GM18520 (cell line): ENCODE results near the gene CEMP1.
"Not testable (repeated sequence)": the region's sequence is repeated elsewhere in the genome, so short reads cannot be mapped to it uniquely, and the experiment has no call there.

Experiments
- ATAC-seq: cut with Tn5 transposase; IDR thresholded peaks from one replicate; pipeline ENCODE4 v1.9.1; 2021; ENCODE audit not compliant: unreplicated experiment

The CEMP1 gene, protein sequence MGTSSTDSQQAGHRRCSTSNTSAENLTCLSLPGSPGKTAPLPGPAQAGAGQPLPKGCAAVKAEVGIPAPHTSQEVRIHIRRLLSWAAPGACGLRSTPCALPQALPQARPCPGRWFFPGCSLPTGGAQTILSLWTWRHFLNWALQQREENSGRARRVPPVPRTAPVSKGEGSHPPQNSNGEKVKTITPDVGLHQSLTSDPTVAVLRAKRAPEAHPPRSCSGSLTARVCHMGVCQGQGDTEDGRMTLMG

DNA sequence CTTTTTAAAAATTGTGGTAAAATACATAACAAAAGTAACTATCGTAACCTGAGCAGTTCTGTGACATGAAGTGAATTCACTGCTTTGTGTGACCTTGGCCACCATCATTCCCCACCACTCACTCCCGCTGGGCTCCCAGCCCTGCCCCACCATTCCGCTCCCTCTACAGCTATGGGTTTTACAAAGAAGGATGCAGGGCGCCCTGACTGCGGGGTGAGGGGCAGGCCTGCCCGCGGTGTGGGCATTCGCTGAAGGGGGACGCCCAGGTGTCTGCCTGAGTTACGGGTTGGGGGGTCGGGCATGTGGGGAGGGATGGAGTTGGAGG lies at the start of gene CEMP1:
CEMP1 (minus strand) TSS at position 38 of the 325 bp plus-strand sequence. CDS start 335 bp downstream, outside the sequence.
- ATAC-seq = no peak

DNA sequence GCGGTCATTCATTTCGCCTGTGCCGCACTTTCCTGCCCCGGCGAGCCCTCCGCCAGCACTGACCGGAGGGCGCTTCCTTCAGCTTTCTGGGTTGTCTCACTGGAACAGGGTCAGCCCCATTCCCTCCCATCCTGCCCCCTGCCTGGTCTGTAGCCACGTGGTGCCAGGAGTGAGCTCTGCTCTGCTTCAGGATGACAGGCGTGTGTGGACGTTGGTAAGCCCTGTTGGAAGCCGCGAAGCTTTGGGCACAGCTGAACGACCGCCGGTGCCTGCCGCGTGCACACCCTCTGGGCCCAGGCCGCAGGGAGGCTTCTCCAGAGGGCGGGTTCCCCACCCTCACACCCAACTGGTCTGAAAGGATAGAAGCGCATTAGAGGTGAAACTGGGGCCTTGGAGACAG lies 49.6 kb upstream of the CEMP1 start:
- not testable (repeated sequence) for ATAC-seq

DNA sequence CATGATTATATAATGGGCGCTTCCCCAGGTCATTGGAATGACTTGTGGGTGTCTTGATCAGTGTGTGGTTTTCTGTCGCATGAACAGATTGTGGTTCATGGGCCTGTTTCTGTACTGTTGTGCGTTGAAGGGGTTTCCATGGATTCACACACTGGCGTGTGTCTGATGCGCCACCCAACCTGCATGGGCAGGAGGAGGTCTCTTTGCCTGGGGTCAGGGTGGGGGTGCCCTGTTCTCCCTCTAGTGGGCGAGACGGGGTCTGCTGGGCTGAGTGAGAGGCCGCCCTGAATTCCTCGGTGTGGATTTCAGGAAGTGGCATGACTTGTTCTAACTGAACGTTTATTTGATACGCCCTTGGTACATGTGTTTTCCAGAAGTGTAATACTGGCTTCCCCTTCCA lies 48.9 kb upstream of the CEMP1 start:
- ATAC-seq = not testable (repeated sequence)

DNA sequence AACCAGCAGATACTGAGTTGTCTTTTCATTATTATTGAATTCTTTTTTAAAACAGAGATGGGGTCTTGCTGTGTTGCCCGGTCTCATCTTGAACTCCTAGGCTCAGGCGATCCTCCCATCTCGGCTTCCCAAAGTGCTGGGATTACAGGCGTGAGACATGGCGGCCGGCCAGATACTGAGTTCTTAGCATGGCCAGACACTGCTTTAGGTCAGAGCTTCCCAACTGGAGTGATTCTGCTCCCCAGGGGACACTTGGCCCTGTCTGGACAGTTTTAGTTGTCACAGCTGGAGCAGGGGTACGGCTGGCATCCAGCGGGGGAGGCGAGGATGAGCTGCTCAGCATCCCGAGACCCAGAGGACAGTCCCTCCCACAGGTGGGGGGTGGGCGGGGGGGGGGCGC lies 47.7 kb upstream of the CEMP1 start:
- ATAC-seq = not testable (repeated sequence)

DNA sequence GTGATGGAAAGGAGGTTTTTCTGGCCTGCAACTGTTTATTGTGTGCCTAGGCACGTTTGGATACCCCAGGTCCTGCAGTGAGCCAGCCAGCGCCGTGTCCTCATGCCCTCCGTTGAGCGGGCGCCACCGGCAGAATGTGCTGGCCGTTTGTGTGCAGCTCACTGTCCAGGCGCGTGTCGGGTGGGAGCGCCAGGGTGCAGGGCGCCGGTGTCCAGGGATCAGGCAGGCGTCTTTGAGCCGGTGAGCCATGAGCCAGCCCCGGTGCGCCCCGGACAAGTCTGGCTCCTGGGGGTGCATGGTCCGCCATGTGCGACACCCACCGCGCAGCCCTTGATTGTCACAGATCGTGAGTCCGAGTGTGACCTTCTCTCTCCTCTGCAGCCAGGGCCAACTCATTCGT lies 45.8 kb upstream of the CEMP1 start:
- ATAC-seq = not testable (repeated sequence)

DNA sequence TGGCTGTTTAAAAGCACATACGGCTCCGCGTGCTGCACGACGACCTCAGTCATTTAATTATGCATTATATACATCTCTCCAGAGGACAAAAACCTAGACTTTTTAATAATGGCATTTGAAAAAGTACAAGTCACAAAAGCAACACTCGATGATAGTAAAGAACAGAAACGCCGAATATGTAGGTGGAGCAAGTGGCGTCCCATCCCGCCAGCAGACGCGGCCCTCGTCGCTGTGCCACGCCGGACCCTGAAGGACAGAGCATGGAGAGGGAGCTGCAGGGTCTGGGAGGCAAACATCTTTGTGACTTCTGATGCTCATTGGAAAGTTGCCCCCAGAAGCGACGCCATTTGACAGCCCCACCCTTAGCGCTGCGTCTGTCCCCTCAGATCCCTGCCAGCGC lies 44.6 kb upstream of the CEMP1 start:
- ATAC-seq = not testable (repeated sequence)

DNA sequence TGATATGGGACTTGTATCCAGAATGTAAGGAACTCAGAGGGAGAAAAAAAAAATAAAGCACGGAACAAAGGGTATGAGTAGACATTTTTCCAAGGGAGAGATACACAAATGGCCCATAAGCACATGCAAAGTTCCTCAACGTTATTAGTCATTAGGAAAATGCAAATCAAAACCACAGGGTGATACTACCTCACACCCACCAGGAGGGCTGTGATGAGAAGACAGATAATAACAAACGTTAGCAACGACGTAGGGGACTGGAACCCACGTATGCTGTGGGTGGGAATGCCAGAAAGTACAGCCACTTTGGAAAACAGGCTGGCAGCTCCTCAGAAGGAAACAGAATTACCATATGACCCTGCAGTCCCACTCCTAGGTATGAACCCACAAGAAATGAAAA lies 41.5 kb upstream of the CEMP1 start:
- not testable (repeated sequence) for ATAC-seq

DNA sequence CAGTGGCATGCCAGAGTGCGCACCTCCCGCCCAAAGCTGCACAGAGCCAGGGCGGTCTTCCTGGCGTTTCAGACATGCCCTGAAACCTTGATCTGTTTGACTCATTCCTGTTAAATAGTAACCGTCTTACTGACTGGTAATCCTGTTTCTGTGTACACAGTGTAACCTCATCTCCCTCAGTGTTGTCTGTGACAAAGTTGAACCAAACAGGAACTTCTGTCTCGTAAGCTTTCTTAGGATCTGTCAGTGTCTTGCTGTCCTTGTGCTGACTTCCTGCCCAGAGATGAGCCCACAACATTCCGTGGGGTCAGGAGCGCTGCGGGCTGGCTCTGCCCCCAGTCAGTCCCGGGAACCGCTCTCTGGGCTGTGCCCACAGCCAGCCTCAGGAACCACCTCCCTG lies 37.4 kb upstream of the CEMP1 start:
- not testable (repeated sequence) for ATAC-seq

DNA sequence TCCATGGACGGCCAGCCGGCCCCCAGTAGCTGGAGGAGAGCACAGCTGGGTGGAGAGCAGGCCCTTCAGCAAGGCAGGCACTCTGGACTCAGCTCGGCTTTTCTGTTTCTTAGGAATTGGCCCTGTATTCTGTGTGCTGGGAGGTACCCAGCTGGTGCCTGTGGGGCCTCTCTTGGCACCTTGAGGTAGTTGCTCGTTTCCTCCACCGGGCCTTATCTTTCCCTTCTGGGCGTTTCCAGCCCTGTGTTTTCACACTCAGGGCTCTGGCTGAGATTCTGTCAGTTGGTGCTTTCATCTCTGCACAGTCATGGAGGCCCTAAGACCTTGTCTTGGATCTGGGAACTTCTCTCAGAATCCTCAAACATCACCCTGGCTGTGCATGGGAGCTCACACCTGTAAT lies 36.3 kb upstream of the CEMP1 start:
- not testable (repeated sequence) for ATAC-seq

DNA sequence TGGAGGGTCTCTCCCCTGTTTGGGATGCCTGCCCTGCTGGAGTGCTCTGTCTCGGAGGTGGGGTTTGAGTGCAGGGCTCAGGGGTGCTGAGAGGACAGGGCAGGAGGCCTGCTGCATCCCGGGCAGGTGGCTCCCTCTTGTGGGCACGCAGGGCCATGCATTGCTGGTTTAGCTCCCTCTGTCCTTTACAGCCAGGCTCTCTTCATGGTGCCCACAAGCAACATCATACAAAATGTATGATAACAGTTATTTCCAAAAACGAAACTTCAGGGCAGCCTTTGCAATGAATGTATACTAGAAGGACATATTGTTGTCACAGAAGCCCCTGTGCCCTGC lies 29.6 kb upstream of the CEMP1 start:
- ATAC-seq = peak; percentile 44

DNA sequence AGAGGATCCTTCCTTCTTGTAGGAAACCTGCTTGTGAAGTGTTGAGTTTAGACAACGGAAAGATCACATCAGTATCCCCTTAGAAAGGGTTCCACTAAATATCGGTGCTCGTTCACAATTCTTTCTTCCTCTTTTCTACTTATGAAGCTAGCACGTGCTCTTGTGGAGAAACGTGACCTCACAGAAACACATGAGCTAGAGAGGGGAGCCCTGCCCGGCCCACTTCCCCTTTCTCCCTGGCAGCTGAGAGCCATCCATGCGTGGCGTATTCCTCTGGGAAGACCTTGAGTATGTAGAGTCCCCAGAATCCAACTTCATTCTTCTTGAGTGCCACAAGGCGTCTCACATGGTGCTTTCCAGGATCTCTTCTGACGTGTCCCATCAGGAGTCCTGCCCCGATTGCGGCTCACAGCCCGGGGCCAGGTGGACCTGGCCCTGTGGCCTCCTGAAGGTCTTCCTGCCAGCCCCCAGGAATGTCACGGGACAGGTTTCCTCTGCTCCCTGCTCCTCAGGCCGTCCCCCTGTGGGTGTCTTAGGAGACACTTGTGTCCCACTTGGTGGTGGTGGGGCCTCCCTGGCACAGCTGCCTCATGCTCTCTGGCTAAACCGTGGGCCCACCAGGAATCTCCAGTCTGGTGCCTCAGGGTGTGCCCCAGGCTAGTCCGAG lies 29.1 kb upstream of the CEMP1 start:
- ATAC-seq = peak; percentile 37

DNA sequence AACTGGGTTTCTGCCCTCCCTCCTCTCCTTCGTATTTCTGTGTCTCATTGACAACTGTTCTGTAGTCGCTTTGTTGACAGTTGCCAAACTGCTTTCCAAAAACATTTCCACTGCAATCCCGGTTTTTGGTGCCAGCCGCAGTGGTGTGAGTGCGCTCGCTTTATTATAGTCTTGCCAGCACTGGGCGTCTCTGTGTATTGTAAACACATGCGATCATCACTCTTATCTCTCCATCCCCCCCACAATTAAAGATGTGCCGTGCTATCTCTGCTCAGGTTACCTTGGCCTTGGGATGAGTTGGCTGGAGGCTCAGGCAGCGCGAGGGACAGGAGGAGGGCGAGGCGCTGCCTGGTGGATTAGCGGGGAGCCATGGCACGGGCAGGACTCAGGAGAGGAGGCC lies 25.9 kb upstream of the CEMP1 start:
- ATAC-seq = not testable (repeated sequence)

DNA sequence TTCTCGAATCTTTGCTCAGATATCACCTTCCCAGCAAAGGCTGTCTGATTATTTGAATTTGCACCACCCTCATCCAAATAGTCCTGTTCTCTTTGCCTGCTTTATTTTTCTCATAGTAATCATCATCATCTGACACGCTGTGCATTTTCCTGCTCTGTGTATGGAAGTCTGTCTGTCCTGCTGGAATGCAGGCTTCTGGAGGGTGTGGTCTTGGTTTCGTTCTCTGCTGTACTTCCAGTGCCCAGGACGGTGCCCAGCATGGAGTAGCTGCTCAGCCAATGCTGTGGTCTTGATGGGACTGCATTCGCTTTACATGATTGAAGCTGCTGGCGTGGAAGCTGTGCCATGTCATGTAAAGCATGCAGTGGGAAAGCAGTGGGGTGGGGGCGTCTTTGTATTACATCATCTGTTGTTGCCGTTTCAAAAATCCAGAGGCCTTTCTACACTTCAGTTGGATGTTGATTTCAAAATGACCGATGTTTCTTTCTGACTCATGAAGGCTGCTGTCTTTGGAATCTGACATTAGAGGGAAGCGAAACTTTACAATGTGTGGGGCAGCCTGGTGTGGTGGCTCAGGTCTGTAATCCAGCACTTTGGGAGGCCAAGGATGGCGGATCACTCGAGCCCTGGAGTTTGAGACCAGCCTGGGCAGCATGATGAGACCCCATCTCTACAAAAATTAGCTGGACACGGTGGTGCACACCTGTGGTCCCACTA lies 23.7 kb upstream of the CEMP1 start:
- ATAC-seq = not testable (repeated sequence)

DNA sequence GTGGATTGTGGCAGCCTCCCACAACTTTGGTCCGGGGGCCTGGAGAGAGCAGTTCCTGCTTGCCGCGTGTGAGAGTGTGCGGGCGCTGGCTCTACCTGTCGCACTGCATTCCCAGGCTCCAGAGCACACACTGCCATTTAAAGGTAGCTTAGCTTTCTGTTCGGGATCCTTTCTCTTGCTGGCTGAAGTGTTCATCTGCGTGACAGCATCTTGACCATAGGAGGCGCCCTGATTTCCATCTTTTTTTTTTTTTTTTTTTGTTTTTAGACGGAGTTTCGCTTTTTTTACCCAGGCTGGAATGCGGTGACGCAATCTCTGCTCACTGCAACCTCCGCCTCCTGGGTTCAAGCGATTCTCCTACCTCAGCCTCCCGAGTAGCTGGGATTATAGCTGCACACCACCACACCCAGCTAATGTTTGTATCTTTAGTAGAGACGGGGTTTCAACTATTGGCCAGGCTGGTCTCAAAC lies 20.2 kb upstream of the CEMP1 start:
- not testable (repeated sequence) for ATAC-seq

DNA sequence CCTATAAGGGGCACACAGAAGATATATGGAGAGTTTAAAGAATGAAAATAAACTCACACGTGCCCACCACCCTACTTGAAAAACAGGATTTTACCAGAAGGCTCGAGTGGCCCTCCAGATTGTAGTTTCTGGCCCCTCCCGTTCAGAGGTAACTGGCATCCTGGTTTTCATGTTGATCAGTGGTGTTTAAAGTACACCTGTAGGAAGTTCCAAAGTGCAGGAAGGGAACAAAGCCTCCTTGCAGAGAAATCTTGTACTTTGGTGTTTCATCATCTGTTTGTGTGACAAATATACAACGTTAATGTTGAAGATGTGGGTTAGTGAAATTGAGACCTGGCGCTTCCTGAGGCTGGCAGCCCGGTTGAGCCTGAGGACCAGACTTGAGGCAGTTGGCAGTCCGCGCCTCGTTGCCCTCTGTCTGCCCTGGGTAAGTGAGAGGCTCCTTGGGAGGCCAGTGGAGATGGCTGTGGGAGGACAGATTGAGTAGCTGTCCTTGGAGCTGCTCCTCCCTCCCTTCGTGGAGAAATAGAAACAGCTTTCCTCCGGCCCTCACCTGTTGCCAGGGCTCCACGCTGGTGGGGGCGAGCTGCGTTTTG lies 19.2 kb upstream of the CEMP1 start:
- not testable (repeated sequence) for ATAC-seq

DNA sequence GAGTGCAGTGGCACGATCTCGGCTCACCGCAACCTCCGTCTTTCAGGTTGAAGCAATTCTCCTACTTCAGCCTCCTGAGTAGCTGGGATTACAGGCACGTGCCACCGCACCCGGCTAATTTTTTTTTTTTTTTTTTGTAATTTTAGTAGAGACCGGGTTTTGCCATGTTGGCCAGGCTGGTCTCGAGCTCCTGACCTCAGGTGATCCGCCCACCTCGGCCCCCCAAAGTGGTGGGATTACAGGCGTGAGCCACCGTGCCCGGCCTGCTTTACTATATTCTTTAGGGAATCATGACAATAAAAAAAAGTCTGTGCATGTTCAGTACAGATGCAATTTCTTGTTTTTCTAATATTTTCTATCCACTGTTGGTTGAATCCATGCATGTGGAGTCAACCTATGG lies 12.6 kb upstream of the CEMP1 start:
- not testable (repeated sequence) for ATAC-seq

DNA sequence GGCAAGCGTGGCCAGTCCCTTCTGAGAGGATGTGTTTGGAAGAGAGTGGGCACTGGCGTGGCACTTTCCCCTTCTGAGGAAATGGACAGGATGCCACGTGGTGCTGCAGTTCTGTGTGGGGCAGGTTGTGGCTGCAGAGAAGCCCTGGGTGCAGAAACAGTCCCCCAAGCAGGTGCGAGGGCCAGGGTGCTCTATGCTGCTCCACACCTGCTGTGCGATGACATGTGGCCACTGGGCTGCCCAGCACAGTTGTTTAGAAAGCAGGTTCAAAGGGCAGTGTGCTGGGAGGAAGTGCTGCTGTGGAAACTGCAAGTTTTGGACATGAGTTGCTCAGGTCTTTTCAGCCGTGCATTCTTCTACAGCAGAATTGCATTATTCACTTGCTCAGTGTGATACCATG lies 10.2 kb upstream of the CEMP1 start:
- ATAC-seq = not testable (repeated sequence)

DNA sequence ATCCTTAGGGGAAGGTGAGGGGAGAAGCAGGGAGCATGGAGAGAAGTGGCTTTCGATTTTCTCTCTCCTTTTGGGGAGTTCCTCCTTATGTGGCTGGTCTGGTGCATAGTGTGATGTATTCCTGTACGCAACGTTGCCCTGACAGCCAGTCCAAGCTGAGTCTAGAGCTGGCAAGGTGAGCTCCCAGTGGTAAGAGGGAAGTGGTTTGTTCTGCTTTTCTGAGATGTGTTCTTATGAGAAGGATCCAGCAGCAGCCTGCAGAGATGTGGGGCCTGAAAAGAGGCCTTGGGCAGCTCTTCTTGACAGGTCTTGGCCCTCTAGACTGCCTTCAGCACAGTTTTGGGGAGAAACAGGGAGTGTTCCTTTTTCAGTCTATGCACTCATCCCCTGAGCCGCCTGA lies 9.7 kb upstream of the CEMP1 start:
- not testable (repeated sequence) for ATAC-seq

DNA sequence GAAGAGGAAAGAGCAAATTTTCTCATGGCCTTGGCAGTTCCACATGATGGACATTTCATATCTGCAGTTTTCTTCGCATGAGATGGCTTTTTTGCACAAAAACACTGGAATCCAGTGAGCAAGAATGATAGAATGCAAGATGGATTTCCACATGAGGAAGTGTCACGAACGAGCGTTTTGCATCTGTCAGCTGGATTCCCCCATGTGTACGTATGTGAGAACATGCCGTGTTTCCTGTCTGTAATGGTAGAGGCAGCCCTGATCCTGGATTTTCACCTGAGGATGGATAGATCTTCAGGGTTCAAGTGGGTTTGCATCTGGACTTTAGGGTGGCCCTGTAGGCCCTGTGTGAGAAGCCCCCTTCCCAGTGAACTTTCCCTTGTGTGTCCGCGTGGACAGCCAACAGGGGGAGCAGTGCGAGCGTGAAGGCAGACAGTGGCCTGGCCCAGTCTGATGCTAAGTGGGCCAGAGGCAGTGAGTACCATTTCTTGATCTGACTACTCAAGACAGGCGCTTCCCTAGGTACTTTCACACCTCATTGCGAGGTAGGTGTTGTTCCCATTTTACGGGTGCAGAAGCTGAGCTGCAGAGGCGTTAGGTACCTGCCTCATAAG lies 8.7 kb upstream of the CEMP1 start:
- not testable (repeated sequence) for ATAC-seq

DNA sequence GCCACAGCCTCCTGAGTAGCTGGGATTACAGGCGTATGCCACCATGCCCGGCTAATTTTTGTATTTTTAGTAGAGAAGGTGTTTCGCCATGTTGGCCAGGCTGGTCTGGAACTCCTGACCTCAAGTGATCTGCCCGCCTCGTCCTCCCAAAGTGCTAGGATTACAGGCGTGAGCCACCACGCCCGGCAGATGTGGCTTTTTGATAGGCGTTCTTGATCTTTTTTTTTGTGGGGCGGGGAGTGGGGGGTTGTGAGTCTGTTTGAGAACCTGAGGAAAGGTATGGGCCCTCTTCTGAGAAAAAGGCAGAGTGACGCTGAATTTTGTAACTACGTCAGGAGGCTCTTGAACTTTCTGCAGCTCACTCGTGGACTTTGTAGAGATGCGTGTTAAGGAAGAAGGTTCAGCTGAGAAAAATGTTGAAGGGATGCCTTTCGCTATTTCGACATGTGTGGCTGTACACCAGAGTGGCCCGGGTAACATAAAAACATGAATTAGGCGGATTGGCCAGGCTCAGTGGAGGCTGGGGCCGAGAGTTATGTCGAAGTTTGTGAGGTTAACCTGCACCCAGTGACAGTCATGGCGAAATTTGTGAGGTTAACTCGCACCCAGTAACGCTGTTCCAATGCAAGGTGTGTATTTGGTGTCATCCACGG lies 8.1 kb upstream of the CEMP1 start:
- not testable (repeated sequence) for ATAC-seq
